HCT116 (cell line): ENCODE measurements around the gene SLC16A11.
"Not testable (repeated sequence)": the region's sequence is repeated elsewhere in the genome, so short reads cannot be mapped to it uniquely, and the experiment has no call there.

Experiments used
- CEBPB ChIP-seq: IDR thresholded peaks from 2 replicates; pipeline ENCODE4 v1.6.1; 2012; ENCODE audit warnings: low read depth
- ELF1 ChIP-seq: IDR thresholded peaks from 2 replicates; pipeline ENCODE4 v1.6.1; 2012; ENCODE audit warnings: low read depth, borderline replicate concordance
- EZH2 ChIP-seq: fragments of 200-600 bp; sonication (generic); IDR thresholded peaks from 2 replicates; pipeline ENCODE4 v1.6.1; 2017; ENCODE audit warnings: antibody characterized with exemption, mixed run types
- EZH2phosphoT487 ChIP-seq: fragments of 200-600 bp; IDR thresholded peaks from 2 replicates; pipeline ENCODE4 v1.6.1; 2018; ENCODE audit warnings: antibody characterized with exemption, borderline replicate concordance
- POLR2A ChIP-seq: IDR thresholded peaks from 2 replicates; pipeline ENCODE4 v1.7.0; 2011; ENCODE audit warnings: borderline replicate concordance; ENCODE audit not compliant: insufficient read depth, insufficient read length; ENCODE audit errors: extremely low read depth
- POLR2AphosphoS5 ChIP-seq: IDR thresholded peaks from 2 replicates; pipeline ENCODE4 v1.6.1; 2011; ENCODE audit warnings: mild to moderate bottlenecking, low read depth, low read length, moderate library complexity
- ZFX ChIP-seq: fragments of 450-650 bp; IDR thresholded peaks from 2 replicates; pipeline ENCODE4 v1.6.1; 2017
- ZNF274 ChIP-seq: fragments of 200-500 bp; sonication (Bioruptor generic); IDR thresholded peaks from 2 replicates; pipeline ENCODE4 v1.6.1; 2014; ENCODE audit warnings: mild to moderate bottlenecking, low read depth, low read length, inconsistent platforms
- TF ChIP-seq, protein P1 (sequence below): IDR thresholded peaks from 2 replicates; pipeline ENCODE4 v1.6.1; 2011; ENCODE audit warnings: mild to moderate bottlenecking, low read length, moderate library complexity; ENCODE audit not compliant: insufficient replicate concordance; ENCODE audit errors: extremely low read depth
- TF ChIP-seq, protein P2 (sequence below), 3 experiments: fragments of 200-600 bp in 1 of 3; sonication (generic) in 1 of 3; IDR thresholded peaks in 2 of 3; conservative IDR thresholded peaks in 1 of 3; 2 replicates each; pipeline ENCODE4 v1.5.1; 2012 to 2017; ENCODE audit warnings: low read depth in 2 of 3, low read length in 2 of 3, antibody characterized with exemption in 1 of 3, borderline replicate concordance in 1 of 3, control low read depth in 1 of 3, mild to moderate bottlenecking in 1 of 3, mixed read lengths in 1 of 3, mixed run types in 1 of 3, moderate library complexity in 1 of 3; ENCODE audit not compliant: insufficient read depth in 1 of 3

DNA sequence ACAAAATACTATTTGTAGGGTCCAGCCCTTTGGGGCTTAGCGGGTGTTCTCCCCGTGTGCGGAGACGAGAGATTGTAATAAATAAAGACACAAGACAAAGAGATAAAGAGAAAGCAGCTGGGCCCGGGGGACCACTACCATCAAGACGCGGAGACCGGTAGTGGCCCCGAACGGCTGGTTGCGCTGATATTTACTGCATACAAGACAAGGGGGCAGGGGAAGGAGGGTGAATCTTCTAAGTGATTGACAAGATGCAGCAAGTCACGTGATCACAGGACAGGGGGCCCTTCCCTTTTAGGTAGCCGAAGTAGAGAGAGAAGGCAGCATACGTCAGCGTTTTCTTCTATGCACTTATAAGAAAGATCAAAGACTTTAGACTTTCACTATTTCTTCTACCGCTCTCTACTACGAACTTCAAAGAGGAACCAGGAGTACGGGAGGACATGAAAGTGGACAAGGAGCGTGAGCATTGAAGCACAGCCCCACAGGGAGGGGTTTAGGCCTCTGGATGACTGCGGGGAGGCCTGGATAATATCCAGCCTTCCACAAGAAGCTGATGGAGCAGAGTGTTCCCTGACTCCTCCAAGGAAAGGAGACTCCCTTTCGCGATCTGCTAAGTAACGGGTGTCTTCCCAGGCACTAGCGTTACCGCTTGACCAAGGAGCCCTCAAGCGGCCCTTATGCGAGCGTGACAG is 47.6 kb upstream of the SLC16A11 start:
- not testable (repeated sequence) for TF ChIP-seq EZH2, ZNF274, EZH2phosphoT487, ELF1, CEBPB, ZFX, POLR2AphosphoS5, POLR2A
- TF ChIP-seq, protein P1, sequence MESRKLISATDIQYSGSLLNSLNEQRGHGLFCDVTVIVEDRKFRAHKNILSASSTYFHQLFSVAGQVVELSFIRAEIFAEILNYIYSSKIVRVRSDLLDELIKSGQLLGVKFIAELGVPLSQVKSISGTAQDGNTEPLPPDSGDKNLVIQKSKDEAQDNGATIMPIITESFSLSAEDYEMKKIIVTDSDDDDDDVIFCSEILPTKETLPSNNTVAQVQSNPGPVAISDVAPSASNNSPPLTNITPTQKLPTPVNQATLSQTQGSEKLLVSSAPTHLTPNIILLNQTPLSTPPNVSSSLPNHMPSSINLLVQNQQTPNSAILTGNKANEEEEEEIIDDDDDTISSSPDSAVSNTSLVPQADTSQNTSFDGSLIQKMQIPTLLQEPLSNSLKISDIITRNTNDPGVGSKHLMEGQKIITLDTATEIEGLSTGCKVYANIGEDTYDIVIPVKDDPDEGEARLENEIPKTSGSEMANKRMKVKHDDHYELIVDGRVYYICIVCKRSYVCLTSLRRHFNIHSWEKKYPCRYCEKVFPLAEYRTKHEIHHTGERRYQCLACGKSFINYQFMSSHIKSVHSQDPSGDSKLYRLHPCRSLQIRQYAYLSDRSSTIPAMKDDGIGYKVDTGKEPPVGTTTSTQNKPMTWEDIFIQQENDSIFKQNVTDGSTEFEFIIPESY, result not testable (repeated sequence)
- TF ChIP-seq, protein P2, sequence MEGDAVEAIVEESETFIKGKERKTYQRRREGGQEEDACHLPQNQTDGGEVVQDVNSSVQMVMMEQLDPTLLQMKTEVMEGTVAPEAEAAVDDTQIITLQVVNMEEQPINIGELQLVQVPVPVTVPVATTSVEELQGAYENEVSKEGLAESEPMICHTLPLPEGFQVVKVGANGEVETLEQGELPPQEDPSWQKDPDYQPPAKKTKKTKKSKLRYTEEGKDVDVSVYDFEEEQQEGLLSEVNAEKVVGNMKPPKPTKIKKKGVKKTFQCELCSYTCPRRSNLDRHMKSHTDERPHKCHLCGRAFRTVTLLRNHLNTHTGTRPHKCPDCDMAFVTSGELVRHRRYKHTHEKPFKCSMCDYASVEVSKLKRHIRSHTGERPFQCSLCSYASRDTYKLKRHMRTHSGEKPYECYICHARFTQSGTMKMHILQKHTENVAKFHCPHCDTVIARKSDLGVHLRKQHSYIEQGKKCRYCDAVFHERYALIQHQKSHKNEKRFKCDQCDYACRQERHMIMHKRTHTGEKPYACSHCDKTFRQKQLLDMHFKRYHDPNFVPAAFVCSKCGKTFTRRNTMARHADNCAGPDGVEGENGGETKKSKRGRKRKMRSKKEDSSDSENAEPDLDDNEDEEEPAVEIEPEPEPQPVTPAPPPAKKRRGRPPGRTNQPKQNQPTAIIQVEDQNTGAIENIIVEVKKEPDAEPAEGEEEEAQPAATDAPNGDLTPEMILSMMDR (IDR thresholded peaks at IDR 0.05 in 2 of 3, conservative IDR thresholded peaks at IDR 0.05 in 1 of 3; ENCODE audit: borderline replicate concordance in 1 of 3, insufficient read depth in 1 of 3, low read depth in 2 of 3, low read length in 2 of 3), result not testable (repeated sequence)
